ENCODE results near the gene RABL3.

GRCh38 chr3:120743556-120744195 is 1.4 kb upstream of the RABL3 start:
- TF ChIP-seq ZNF8 (CRISPR knock-in tag; IDR thresholded peaks at IDR 0.05) (no peak), TOX (CRISPR knock-in tag; IDR thresholded peaks at IDR 0.05; ENCODE audit: borderline replicate concordance) (no peak), ZFP30 (CRISPR knock-in tag; IDR thresholded peaks at IDR 0.05) (no peak), ARNTL (CRISPR knock-in tag; IDR thresholded peaks at IDR 0.05; ENCODE audit: borderline replicate concordance, low read depth) (no peak), ZFP3 (CRISPR knock-in tag; IDR thresholded peaks at IDR 0.05) (no peak)

All from SK-N-SH treated with all-trans-retinoic acid at 6 μM for 48 hours (cell line).